ENCODE results near the gene DNAAF5. TPM values are rescaled to one million over a fixed set of nuclear protein-coding genes. Genes with fewer than 3 reads are reported as not detected.
A peak's percentile ranks its signal among the peaks of the same experiment; 100 is the strongest.

The DNAAF5 gene
- total RNA-seq, 1 donor from 2014 or later = 15.3 TPM

DNA sequence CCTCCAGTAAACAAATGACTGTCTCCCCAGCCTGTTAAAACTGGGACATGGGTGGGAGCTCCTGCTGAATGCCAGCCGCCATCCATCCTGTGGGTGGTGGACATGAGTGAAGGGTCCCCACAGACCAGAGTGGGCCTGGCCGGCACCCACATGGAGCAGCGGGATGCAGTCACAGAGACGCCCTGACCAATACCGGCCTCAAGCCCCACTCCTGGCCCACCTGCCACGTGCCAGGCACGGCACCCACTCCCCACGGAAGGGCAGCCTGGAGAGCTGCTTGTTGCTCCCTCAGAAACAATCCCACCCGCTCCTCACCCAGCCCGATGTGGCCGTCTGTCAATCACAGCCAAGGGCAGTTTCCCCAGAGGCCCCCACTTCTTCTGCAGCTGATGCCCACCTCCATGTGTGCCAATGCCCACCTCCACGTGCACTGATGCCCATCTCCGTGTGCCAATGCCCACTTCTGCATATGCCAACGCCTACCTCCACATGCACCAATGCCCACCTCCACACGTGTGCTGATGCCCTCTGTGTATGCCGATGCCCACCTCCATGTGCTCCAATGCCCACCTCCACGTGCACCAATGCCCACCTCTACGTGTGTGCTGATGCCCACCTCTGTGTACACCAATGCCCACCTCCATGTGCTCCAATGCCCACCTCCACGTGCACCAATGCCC, 42.8 kb upstream of the DNAAF5 start:
- H3K9me3 Mint-ChIP-seq (ENCODE audit: low read depth) = peaks cover 28% of the 10 kb centered on the region
- no peak overlapping the region for H3K4me3 Mint-ChIP-seq (ENCODE audit: unreplicated experiment)
- H3K36me3 Mint-ChIP-seq (ENCODE audit: low read depth) = peaks cover 22% of the 10 kb centered on the region
- H3K27ac Mint-ChIP-seq (ENCODE audit: unreplicated experiment) = no peak overlapping the region
- H3K27me3 Mint-ChIP-seq (ENCODE audit: low read depth) = no peaks in the 10 kb centered on the region
- DNase-seq (ENCODE audit: low spot score) = peak; percentile 77
- TF ChIP-seq, protein P1, sequence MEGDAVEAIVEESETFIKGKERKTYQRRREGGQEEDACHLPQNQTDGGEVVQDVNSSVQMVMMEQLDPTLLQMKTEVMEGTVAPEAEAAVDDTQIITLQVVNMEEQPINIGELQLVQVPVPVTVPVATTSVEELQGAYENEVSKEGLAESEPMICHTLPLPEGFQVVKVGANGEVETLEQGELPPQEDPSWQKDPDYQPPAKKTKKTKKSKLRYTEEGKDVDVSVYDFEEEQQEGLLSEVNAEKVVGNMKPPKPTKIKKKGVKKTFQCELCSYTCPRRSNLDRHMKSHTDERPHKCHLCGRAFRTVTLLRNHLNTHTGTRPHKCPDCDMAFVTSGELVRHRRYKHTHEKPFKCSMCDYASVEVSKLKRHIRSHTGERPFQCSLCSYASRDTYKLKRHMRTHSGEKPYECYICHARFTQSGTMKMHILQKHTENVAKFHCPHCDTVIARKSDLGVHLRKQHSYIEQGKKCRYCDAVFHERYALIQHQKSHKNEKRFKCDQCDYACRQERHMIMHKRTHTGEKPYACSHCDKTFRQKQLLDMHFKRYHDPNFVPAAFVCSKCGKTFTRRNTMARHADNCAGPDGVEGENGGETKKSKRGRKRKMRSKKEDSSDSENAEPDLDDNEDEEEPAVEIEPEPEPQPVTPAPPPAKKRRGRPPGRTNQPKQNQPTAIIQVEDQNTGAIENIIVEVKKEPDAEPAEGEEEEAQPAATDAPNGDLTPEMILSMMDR (IDR thresholded peaks at IDR 0.05) = no peak
- no peaks in the 10 kb centered on the region for H3K4me1 Mint-ChIP-seq (ENCODE audit: low read depth)

DNA sequence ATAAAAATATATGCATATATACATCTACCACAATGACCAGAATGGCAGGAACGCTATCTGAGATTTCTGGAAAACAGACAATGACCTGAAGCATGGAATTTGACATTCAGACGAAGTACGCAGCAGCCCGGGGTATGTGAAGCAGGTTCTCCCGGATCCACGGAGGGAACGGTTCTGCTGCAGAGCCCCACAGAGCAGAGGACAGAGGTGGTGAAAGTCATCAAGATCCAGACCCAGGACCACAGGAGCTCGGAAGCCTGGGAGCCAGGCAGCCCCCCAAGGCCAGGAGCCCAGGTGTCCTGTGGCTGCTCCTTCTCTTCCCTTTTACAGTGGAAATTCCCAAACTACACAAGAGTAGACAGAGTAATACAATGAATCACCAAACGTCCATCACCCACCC, 42.1 kb upstream of the DNAAF5 start:
- H3K27ac Mint-ChIP-seq (ENCODE audit: unreplicated experiment) = no peak overlapping the region
- no peaks in the 10 kb centered on the region for H3K4me1 Mint-ChIP-seq (ENCODE audit: low read depth)
- TF ChIP-seq, protein P1 (IDR thresholded peaks at IDR 0.05) = no peak
- H3K4me3 Mint-ChIP-seq (ENCODE audit: unreplicated experiment) = no peak overlapping the region
- H3K9me3 Mint-ChIP-seq (ENCODE audit: low read depth) = peaks cover 31% of the 10 kb centered on the region
- peaks cover 21% of the 10 kb centered on the region for H3K36me3 Mint-ChIP-seq (ENCODE audit: low read depth)
- DNase-seq (ENCODE audit: low spot score) = no peak
- H3K27me3 Mint-ChIP-seq (ENCODE audit: low read depth) = no peaks in the 10 kb centered on the region

DNA sequence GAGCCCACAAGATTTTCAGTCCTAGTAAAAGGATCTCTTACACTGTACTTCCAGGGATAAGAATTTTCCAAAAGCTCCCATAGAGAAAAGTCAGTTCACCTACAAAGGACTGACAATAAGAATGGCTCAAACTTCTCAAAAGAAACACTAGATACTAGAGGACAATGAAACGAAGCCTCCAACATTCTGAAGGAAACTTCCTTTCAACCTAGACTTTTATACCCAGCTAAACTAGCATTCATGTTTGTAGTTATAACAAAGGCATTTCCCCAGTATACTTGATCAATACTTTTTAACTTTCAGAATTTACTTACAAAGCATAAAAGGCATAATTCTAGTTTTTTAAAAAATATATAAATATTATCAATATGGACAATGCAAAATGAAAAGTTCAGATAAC, 41.0 kb upstream of the DNAAF5 start:
- Mint-ChIP-seq H3K4me3 (ENCODE audit: unreplicated experiment) (no peak overlapping the region), H3K9me3 (ENCODE audit: low read depth) (peaks cover 31% of the 10 kb centered on the region), H3K36me3 (ENCODE audit: low read depth) (peaks cover 19% of the 10 kb centered on the region), H3K4me1 (ENCODE audit: low read depth) (no peaks in the 10 kb centered on the region), H3K27me3 (ENCODE audit: low read depth) (no peaks in the 10 kb centered on the region), H3K27ac (ENCODE audit: unreplicated experiment) (no peak overlapping the region)
- TF ChIP-seq, protein P1 (IDR thresholded peaks at IDR 0.05) = no peak
- DNase-seq (ENCODE audit: low spot score) = no peak

DNA sequence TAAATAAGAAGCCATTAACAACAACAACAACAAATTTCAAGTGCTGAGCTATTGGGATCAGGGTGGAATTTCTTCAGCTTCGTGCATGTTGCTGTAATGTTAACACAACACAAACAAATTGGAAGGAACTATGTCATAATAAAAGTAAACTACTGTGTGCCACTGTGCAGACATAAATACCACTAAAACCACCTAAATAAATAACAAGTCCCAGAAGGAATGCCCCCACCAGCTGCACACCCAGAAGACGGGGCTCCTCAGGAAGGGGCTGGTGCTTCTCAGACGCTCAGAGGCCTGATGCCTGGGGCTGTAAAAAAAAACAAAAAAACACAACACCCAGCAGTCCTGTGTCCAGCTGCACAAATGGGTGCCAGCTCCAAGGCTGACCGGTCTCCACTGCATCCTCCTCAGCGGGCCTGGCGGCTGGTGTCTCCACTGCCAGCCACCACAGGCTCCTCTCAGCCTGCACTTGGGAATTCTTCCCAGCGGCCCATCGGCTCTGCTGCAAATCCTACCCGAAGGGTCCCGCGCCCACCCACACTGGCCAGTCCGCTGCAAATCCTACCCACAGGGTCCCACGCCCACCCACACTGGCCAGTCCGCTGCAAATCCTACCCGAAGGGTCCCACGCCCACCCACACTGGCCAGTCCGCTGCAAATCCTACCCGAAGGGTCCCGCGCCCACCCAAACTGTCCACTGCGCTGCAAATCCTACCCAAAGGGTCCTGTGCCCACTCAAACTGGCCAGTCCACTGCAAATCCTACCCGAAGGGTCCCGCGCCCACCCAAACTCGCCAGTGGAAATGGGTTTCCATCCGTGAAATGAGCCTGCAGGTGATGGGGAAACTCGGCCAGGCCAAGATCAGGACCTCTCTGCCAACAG, 35.8 kb upstream of the DNAAF5 start:
- DNase-seq (ENCODE audit: low spot score) = peak; percentile 38
- H3K36me3 Mint-ChIP-seq (ENCODE audit: low read depth) = peaks cover 17% of the 10 kb centered on the region
- no peak overlapping the region for H3K27ac Mint-ChIP-seq (ENCODE audit: unreplicated experiment)
- H3K27me3 Mint-ChIP-seq (ENCODE audit: low read depth) = no peaks in the 10 kb centered on the region
- H3K9me3 Mint-ChIP-seq (ENCODE audit: low read depth) = peaks cover 24% of the 10 kb centered on the region
- H3K4me1 Mint-ChIP-seq (ENCODE audit: low read depth) = no peaks in the 10 kb centered on the region
- TF ChIP-seq, protein P1 (IDR thresholded peaks at IDR 0.05) = no peak
- H3K4me3 Mint-ChIP-seq (ENCODE audit: unreplicated experiment) = no peak overlapping the region

DNA sequence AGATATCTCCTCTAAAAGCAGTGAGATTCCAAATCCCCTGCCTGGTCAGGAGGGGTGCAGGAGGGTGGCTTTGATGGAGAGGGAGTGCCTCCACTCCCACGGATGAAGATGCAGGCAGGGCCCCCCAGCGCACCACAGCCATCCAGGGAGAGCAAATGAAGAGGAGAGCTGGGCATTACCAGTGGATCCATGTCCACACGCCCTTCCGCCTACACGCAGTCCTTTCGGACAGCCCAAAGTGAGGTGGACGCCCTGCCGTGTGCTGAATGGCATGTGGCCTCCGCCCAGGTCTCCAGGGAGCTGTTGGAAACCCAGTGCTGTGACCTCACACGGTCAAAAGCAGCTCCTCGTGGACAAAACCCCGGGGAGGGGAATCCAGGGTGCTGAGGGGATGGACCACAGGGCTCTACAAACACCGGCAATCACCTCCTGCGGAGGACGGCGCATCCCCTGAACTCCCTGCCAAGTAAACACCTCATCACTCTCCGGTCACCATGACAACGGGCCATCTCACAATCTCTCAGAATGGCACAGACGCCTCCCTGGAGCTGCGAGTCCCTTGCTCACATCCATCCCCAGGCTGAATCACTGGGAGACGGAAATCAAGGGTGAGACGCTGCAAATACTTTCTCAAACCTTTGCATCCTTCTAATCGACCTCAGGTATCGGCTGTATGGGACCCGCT, 35.0 kb upstream of the DNAAF5 start:
- TF ChIP-seq, protein P1 (IDR thresholded peaks at IDR 0.05) = no peak
- no peak for DNase-seq (ENCODE audit: low spot score)
- Mint-ChIP-seq H3K4me3 (ENCODE audit: unreplicated experiment) (no peak overlapping the region), H3K9me3 (ENCODE audit: low read depth) (peaks cover 16% of the 10 kb centered on the region), H3K4me1 (ENCODE audit: low read depth) (no peaks in the 10 kb centered on the region), H3K27ac (ENCODE audit: unreplicated experiment) (no peak overlapping the region), H3K27me3 (ENCODE audit: low read depth) (no peaks in the 10 kb centered on the region), H3K36me3 (ENCODE audit: low read depth) (peaks cover 12% of the 10 kb centered on the region)
